ENCODE results near the gene SEC24C.

- no peak for TF ChIP-seq REST (IDR thresholded peaks at IDR 0.05)
- TF ChIP-seq HMGXB4 (CRISPR knock-in tag; IDR thresholded peaks at IDR 0.05; ENCODE audit: borderline replicate concordance) = no peak
- no peak for TF ChIP-seq EP300 (IDR thresholded peaks at IDR 0.05)
- TF ChIP-seq CTCF (IDR thresholded peaks at IDR 0.05) = no peak
- no peak for TF ChIP-seq CBX8 (IDR thresholded peaks at IDR 0.05)
- TF ChIP-seq CBX2 (IDR thresholded peaks at IDR 0.05; ENCODE audit: borderline replicate concordance, low read depth) = no peak
- no peak for TF ChIP-seq MAX (IDR thresholded peaks at IDR 0.05)
- TF ChIP-seq MAFK (IDR thresholded peaks at IDR 0.05; ENCODE audit: partially characterized antibody) = no peak
- no peak for TF ChIP-seq NR3C1 (IDR thresholded peaks at IDR 0.05)
- TF ChIP-seq POLR2A (IDR thresholded peaks at IDR 0.05; ENCODE audit: low read length) = no peak
- TF ChIP-seq FOSL2 (IDR thresholded peaks at IDR 0.05) = no peak
- TF ChIP-seq FOSL2 (CRISPR knock-in tag; IDR thresholded peaks at IDR 0.05) = no peak
- no peak for TF ChIP-seq CHD4 (IDR thresholded peaks at IDR 0.05; ENCODE audit: borderline replicate concordance)
- TF ChIP-seq SMC3 (IDR thresholded peaks at IDR 0.05) = no peak
These were observed 53.3 kb downstream of the SEC24C start for GRCh38 chr10:73797324-73798025.
